OCI-LY7 (cell line): ENCODE results near the gene LSM11. TPM values are rescaled to one million over a fixed set of nuclear protein-coding genes. Genes with fewer than 3 reads are reported as not detected.

Experiments
- BruUV-seq: library from RNA; stranded (reverse); fragments of 400-500 nt; replicated peaks from 2 replicates; lab custom pipeline; 2021; lab: Mats Ljungman, UMichigan
- CTCF ChIA-PET: fragments of 300-600 bp; sonication (Branson Sonifier 250); formaldehyde crosslinking; loops from one replicate; lab custom pipeline; 2022; ENCODE audit warnings: antibody characterized with exemption; ENCODE audit not compliant: unreplicated experiment; lab: Charles Lee
- POLR2A ChIA-PET: fragments of 300-600 bp; sonication (Branson Sonifier 250); formaldehyde crosslinking; loops from one replicate; lab custom pipeline; 2022; ENCODE audit warnings: antibody characterized with exemption; lab: Charles Lee
- DNase-seq: peaks from one replicate; pipeline ENCODE4 v3.0.0-alpha.2; 2015; ENCODE audit warnings: low spot score
- H2AFZ ChIP-seq: fragments of 200-600 bp; sonication (generic), shearing (Covaris generic); 2 replicates; pipeline ENCODE4 v1.6.1; 2014; ENCODE audit warnings: mild to moderate bottlenecking, antibody characterized with exemption, low read length, moderate library complexity
- H3K27ac ChIP-seq: fragments of 200-600 bp; sonication (generic); 2 replicates; pipeline ENCODE4 v1.5.1; 2014; ENCODE audit warnings: mixed run types, low read depth, mild to moderate bottlenecking, moderate library complexity, low read length, inconsistent platforms; ENCODE audit not compliant: poor library complexity, severe bottlenecking
- H3K36me3 ChIP-seq: fragments of 200-600 bp; sonication (generic); 2 replicates; pipeline ENCODE4 v1.6.1; 2014; ENCODE audit warnings: mild to moderate bottlenecking, antibody characterized with exemption, low read length, moderate library complexity, mixed read lengths; ENCODE audit not compliant: insufficient read depth
- H3K4me1 ChIP-seq: fragments of 200-600 bp; sonication (generic); 2 replicates; pipeline ENCODE4 v1.5.1; 2014; ENCODE audit warnings: mild to moderate bottlenecking, low read length; ENCODE audit not compliant: insufficient read depth, poor library complexity, severe bottlenecking
- H3K4me2 ChIP-seq: fragments of 200-600 bp; sonication (generic); 2 replicates; pipeline ENCODE4 v1.6.1; 2014; ENCODE audit warnings: mild to moderate bottlenecking, low read length
- H3K4me3 ChIP-seq: fragments of 200-600 bp; sonication (generic); 2 replicates; pipeline ENCODE4 v1.5.1; 2014; ENCODE audit warnings: mild to moderate bottlenecking, low read depth, low read length; ENCODE audit not compliant: poor library complexity, severe bottlenecking
- H3K79me2 ChIP-seq: fragments of 200-600 bp; sonication (generic); 2 replicates; pipeline ENCODE4 v1.6.1; 2016; ENCODE audit warnings: low read depth, mild to moderate bottlenecking, low read length, moderate library complexity, mixed read lengths; ENCODE audit not compliant: insufficient read depth
- H3K9me2 ChIP-seq: fragments of 200-600 bp; sonication (generic); 2 replicates; pipeline ENCODE4 v1.6.1; 2016; ENCODE audit warnings: mild to moderate bottlenecking, low read length, mixed read lengths; ENCODE audit not compliant: insufficient read depth
- H3K9me3 ChIP-seq: fragments of 200-600 bp; sonication (generic); 2 replicates; pipeline ENCODE4 v1.6.1; 2014; ENCODE audit warnings: mild to moderate bottlenecking, mixed run types, low read length, mixed read lengths
- H4K20me1 ChIP-seq: fragments of 200-600 bp; sonication (generic); 2 replicates; pipeline ENCODE4 v1.6.1; 2014; ENCODE audit warnings: mild to moderate bottlenecking, antibody characterized with exemption, low read length, moderate library complexity, mixed read lengths; ENCODE audit not compliant: insufficient read depth
- CTCF ChIP-seq: fragments of 200-600 bp; sonication (generic); conservative IDR thresholded peaks from 2 replicates; pipeline ENCODE4 v1.5.1; 2014; ENCODE audit warnings: mild to moderate bottlenecking, antibody characterized with exemption, low read length, moderate library complexity, mixed read lengths
- EZH2phosphoT487 ChIP-seq: fragments of 200-600 bp; sonication (generic); IDR thresholded peaks from 2 replicates; pipeline ENCODE4 v1.6.1; 2018; ENCODE audit warnings: low read depth, borderline replicate concordance, mild to moderate bottlenecking, mixed run types, antibody characterized with exemption, low read length, moderate library complexity, mixed read lengths
- intact Hi-C: fragments of 100-400 bp; cut with micrococcal nuclease; formaldehyde crosslinking; loops from one replicate; pipeline ENCODE4 v1.10.0; 2022; ENCODE audit not compliant: unreplicated experiment
- total RNA-seq, 2 experiments: library from RNA; depleted of rRNA in 1 of 2; stranded (reverse); fragments of >200 nt in 1 of 2; shearing (Covaris generic) in 1 of 2; gene quantifications; 2 replicates each; pipeline ENCODE4 v1.2.3, GENCODE V29; 2014 to 2022

LSM11 gene
- total RNA-seq, 2 experiments from 2014 or later = 7.5 to 10.9 TPM

DNA sequence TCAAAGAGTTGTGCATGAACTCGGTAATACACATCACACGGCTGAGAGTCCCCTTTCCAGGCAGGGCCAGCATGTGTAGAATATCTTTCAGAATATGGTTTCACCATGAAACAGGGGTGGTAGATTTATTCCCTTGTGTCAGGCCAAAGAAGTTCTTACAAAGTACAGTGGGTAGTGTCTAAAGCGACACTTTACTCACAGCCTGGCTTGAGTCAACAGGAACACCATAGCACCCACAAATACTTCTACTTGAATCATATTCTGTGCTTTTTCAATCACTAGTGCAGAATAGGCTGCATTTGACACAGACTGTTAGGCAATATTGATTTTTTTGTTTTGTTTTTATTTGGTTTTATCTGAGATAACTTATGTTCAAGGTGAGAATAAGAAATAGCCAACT, 12.6 kb downstream of the LSM11 start:
- H3K79me2 ChIP-seq = no peaks in the 10 kb centered on the region
- no peak for DNase-seq
- intact Hi-C loops = no loop called here

GRCh38 chr5:157758706-157759105, 15.2 kb downstream of the LSM11 start:
- Histone ChIP-seq H3K4me1 (peaks cover 11% of the 10 kb centered on the region), H3K4me2 (no peak overlapping the region), H3K79me2 (no peaks in the 10 kb centered on the region), H3K4me3 (no peak overlapping the region), H2AFZ (no peak overlapping the region), H4K20me1 (no peaks in the 10 kb centered on the region), H3K27ac (no peak overlapping the region), H3K9me2 (no peaks in the 10 kb centered on the region), H3K9me3 (no peaks in the 10 kb centered on the region), H3K36me3 (peaks cover 57% of the 10 kb centered on the region)
- TF ChIP-seq CTCF = no peak
- TF ChIP-seq EZH2phosphoT487 = no peak
- no TSS peak for BruUV-seq
- POLR2A ChIA-PET = interaction anchor here (0.8 kb wide), 1 partner anchor 21 kb away, joined by 3 read pairs; no protein-coding TSS in a partner anchor
- intact Hi-C loops = no loop called here
- DNase-seq = no peak
- CTCF ChIA-PET = no interaction called here

More for the DNA sequence above, 12.6 kb downstream of the LSM11 start:
- Histone ChIP-seq H3K4me1 (peaks cover 11% of the 10 kb centered on the region), H3K36me3 (peaks cover 80% of the 10 kb centered on the region), H3K4me3 (no peak overlapping the region), H3K27ac (no peak overlapping the region), H4K20me1 (no peaks in the 10 kb centered on the region), H3K9me2 (no peaks in the 10 kb centered on the region), H3K9me3 (no peaks in the 10 kb centered on the region), H2AFZ (no peak overlapping the region), H3K4me2 (no peak overlapping the region)
- BruUV-seq = no TSS peak
- TF ChIP-seq CTCF (no peak), EZH2phosphoT487 (no peak)
- CTCF ChIA-PET = interaction anchor here (1.2 kb wide), 1 partner anchor 13 kb away, joined by 4 read pairs; no protein-coding TSS in a partner anchor
- POLR2A ChIA-PET = no interaction called here
